ENCODE measurements around the gene TREML4. TPM values are rescaled to one million over a fixed set of nuclear protein-coding genes. Genes with fewer than 3 reads are reported as not detected.
A peak's percentile ranks its signal among the peaks of the same experiment; 100 is the strongest.

The TREML4 gene
- total and polyA plus RNA-seq, 5 experiments from 2014 or later: not detected

DNA sequence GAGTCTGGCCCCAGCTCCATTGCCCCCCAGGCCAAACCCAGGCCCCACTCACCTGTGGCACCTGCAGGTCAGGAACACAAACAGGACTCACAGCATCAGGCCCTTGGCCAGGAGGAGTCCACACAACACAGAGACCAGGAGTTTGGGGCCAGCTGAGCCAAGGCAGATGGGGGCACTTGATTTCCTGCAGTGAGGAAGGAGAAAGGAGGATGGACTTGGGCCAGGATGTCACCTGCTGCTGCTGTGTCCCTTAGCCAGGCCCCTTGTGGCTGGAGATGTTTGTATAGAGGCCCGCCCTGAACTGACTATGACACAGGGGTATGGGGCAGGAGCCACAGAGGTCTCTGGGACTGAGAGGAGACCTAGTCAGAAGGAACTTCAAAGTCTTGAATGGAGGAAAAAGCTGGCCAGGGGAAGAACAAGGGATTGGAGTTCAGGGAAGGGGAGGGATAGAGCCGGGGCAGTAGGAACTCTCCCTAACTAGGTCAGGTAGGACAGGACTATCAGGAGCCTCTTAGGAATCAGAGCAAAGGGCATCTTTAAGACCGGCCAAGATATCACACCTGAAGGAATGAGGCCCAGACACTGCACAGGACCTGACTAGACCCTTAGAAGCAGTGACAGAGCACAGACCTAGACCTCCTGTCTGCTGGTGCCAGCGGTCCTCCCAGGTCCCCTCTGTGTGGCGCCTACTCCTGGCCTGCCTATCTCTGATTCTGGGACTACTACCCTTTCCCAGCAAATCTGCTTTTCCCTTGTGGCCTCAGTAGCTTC, 18.4 kb upstream of the TREML4 start:
- peaks cover 0 to 10% (median 8%) of the 10 kb centered on the region in 3 donors for H3K36me3 Mint-ChIP-seq
- no peak for ATAC-seq
- peaks cover 0 to 11% (median 7%) of the 10 kb centered on the region in 9 donors for H3K9me3 Mint-ChIP-seq
- peak overlapping the region in 5 of 10 donors; percentile 47 to 82 (median 71) for H3K27ac Mint-ChIP-seq
- no peak for DNase-seq
- peaks cover 6 to 39% (median 10%) of the 10 kb centered on the region in 4 donors for H3K4me1 Mint-ChIP-seq
- H3K27me3 Mint-ChIP-seq: no peaks in the 10 kb centered on the region
- POLR2A ChIA-PET: interaction anchor here (1.7 kb wide), 1 partner anchor 9 kb away, joined by 7 read pairs; the partner anchor contains the start of gene TREML2
- no peak overlapping the region for H3K4me3 Mint-ChIP-seq

DNA sequence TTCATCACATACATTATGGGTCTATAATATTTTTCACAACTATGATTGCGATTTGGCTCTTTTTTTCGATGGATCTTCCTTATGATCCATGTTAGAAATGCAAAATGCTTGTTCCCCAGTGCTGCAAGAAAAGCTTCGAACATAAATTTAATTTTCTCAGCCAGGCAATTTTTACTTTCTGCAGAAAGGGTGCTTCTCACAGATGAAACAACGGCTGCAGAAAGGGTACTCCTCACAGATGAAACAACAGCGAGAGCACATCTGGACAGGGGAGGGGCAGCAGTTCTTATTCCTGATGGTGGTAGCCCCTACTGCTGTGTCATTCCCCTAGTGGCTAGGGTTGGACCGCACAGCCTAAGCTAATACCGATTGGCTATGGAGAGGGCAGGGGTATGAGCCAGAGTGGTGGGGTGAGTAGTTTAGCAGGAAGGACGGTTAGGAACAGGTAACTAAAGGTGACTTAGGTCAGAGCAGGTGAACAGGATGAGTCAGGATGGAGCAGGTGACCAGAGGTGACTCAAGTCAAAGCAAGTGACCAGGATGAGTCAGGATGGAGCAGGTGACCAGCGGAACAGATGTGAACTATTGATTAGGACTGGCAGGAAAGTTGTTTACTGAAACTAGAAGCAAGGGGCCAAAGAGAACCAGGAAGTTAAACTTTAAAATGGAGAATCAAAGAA, 13.4 kb upstream of the TREML4 start:
- H3K36me3 Mint-ChIP-seq: peaks cover 0 to 16% (median 8%) of the 10 kb centered on the region in 3 donors
- no peak overlapping the region for H3K4me3 Mint-ChIP-seq
- peaks cover 0 to 18% (median 14%) of the 10 kb centered on the region in 9 donors for H3K9me3 Mint-ChIP-seq
- POLR2A ChIA-PET: no interaction called here
- DNase-seq (no peak), ATAC-seq (no peak)
- H3K27me3 Mint-ChIP-seq: no peaks in the 10 kb centered on the region
- peaks cover 0 to 15% (median 4%) of the 10 kb centered on the region in 4 donors for H3K4me1 Mint-ChIP-seq
- peak overlapping the region in 1 of 10 donors; percentile 44 for H3K27ac Mint-ChIP-seq

DNA sequence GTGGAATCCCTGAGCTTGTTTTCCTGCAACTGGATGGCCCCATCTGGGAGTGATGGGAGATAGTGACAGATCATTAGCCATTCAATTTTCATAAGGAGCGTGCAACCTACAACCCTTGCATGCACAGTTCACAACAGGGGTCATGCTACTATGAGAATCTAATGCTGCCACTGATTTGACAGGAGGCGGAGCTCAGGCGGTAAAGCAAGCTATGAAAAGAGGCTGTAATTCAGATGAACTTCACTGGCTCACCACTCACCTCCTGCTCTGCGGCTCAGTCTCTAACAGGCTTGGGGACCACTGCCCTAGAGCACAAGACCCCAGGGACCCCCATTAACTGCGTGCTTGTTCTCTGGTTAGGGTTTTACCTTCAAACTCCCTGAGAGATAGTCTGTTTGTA, 12.4 kb upstream of the TREML4 start:
- H3K4me3 Mint-ChIP-seq: no peak overlapping the region
- H3K9me3 Mint-ChIP-seq: peaks cover 0 to 23% (median 14%) of the 10 kb centered on the region in 9 donors
- ATAC-seq (no peak), DNase-seq (no peak)
- H3K27me3 Mint-ChIP-seq: no peaks in the 10 kb centered on the region
- POLR2A ChIA-PET: no interaction called here
- H3K4me1 Mint-ChIP-seq: peaks cover 0 to 4% (median 2%) of the 10 kb centered on the region in 4 donors
- H3K36me3 Mint-ChIP-seq: peaks cover 0 to 16% (median 11%) of the 10 kb centered on the region in 3 donors
- H3K27ac Mint-ChIP-seq: no peak overlapping the region

DNA sequence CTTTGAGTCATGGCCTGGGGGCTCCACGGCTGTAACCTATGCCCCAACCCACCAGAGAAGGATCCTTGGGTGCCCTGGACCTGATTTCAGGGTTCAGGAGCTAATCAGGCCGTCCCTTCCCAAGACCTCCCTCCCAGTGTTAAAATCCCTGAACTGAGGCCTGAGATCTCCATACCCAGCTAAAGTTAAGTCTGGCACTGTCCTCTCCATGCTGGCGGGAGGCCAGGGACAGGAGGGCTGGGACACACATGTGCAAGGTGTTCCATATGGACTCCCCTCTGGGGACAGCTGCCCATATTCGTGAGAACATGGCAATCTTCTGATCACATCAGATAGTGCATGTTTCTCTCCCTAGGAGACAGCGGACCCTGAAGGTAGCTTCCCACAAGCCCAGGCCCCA, 11.5 kb upstream of the TREML4 start:
- peak overlapping the region in 1 of 10 donors; percentile 19 for H3K27ac Mint-ChIP-seq
- DNase-seq (no peak), ATAC-seq (no peak)
- peaks cover 0 to 16% (median 11%) of the 10 kb centered on the region in 3 donors for H3K36me3 Mint-ChIP-seq
- peaks cover 0 to 2% (median 1%) of the 10 kb centered on the region in 4 donors for H3K4me1 Mint-ChIP-seq
- no peak overlapping the region for H3K4me3 Mint-ChIP-seq
- peaks cover 0 to 24% (median 15%) of the 10 kb centered on the region in 9 donors for H3K9me3 Mint-ChIP-seq
- no peaks in the 10 kb centered on the region for H3K27me3 Mint-ChIP-seq
- POLR2A ChIA-PET: interaction anchor here (1.2 kb wide), 1 partner anchor 11 kb away, joined by 4 read pairs; no protein-coding TSS in a partner anchor

DNA sequence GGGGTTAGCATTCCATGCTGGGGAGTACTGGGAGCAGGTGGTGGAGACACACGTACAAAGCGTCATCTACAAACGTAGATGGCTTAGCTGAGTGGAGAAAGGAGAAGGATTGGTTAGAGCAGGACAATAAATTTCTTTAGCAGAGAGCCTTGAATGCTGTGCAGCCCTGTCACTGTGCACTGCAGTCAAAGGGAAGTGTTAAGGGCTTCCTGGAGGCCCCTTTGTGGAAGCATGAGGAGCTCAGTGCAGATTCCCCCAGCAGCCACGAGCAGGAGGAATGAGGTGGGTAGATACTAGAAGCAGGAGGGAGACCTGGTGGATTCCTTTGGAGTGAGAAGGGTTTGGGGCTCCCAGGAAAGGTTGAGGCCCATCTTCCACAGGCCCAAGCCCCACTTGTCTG, 6.1 kb upstream of the TREML4 start:
- POLR2A ChIA-PET: no interaction called here
- no peak for ATAC-seq
- peaks cover 0 to 7% (median 4%) of the 10 kb centered on the region in 9 donors for H3K9me3 Mint-ChIP-seq
- no peak overlapping the region for H3K4me3 Mint-ChIP-seq
- H3K27me3 Mint-ChIP-seq: peaks cover 0 to 12% (median 0%) of the 10 kb centered on the region in 5 donors
- H3K36me3 Mint-ChIP-seq: peaks cover 0 to 4% (median 0%) of the 10 kb centered on the region in 3 donors
- H3K4me1 Mint-ChIP-seq: peaks cover 6 to 18% (median 8%) of the 10 kb centered on the region in 4 donors
- H3K27ac Mint-ChIP-seq: peak overlapping the region in 5 of 10 donors; percentile 28 to 84 (median 63)
- DNase-seq: no peak

DNA sequence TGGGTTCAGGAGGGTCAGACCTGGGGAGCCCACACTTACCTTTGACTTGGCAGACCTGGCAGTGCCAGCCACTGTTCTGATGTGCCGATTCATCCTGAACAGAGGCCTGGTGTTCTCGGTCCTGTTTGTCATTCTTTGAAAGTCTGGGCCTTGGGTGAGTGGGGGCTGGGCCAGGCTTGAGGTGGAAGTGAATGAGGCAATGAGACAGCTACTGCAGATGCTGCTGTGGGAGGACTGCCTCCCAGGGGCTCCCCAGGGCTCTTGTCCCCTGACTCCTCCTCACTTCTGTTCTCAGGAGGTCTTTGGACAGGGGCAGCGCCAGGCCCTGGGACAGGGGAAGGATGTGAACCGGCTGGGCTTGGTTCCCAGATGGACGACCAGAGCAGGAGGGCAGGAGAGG, 5.6 kb upstream of the TREML4 start:
- Mint-ChIP-seq H3K27me3 (peaks cover 0 to 12% (median under 1%) of the 10 kb centered on the region in 5 donors), H3K4me3 (no peak overlapping the region), H3K36me3 (peaks cover 0 to 4% (median 0%) of the 10 kb centered on the region in 3 donors), H3K27ac (peak overlapping the region in 3 of 10 donors; percentile 28 to 63 (median 29)), H3K9me3 (peaks cover 0 to 7% (median 4%) of the 10 kb centered on the region in 9 donors), H3K4me1 (peaks cover 6 to 18% (median 8%) of the 10 kb centered on the region in 4 donors)
- no peak for DNase-seq
- POLR2A ChIA-PET: no interaction called here
- no peak for ATAC-seq

DNA sequence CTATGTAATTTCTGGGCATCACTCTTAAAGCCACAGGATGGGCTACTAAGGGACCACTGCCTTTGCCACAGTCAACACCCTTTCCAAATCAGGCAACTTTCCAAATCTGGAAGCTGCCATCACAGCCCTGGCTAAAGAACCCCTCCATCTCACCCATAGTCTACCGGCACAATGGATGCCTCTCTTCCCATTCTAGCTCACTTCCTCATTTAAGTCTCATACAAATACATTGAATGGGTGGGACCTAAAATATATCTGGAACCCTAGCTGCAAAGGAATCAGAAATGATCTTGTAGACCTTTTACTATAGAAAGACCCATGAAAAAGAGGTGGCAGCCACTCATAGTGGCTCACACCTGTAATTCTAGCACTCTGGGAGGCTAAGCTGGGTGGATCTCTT, 3.3 kb upstream of the TREML4 start:
- Mint-ChIP-seq H3K4me3 (no peak overlapping the region), H3K36me3 (peaks cover 0 to 4% (median 0%) of the 10 kb centered on the region in 3 donors), H3K27me3 (peaks cover 2 to 12% (median 3%) of the 10 kb centered on the region in 5 donors), H3K4me1 (peaks cover 8 to 18% (median 10%) of the 10 kb centered on the region in 4 donors), H3K9me3 (peaks cover 0 to 7% (median 4%) of the 10 kb centered on the region in 9 donors), H3K27ac (peak overlapping the region in 2 of 10 donors; percentile 21 to 33)
- POLR2A ChIA-PET: no interaction called here
- no peak for DNase-seq
- ATAC-seq: no peak

DNA sequence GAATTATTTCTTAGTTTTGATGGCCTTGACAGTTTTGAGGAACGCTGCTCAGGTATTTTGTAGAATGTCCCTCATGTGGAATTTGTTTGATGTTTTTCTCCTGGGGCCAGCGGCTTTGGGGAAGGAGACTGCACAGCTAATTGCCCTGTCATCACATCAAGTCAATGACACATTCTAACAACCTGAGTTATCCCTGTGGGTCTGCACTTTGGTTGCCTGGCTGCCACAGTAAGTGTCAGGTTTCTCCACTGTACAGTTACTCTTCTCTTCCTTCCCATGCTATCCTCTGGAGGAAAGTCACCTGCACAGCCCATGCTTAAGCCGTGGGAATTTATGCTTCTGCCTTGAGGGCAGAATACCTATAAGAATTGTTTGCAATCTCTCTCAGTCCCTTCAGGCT, 1.4 kb upstream of the TREML4 start:
- no peak for DNase-seq
- Mint-ChIP-seq H3K36me3 (peaks cover 0 to 1% (median 0%) of the 10 kb centered on the region in 3 donors), H3K27me3 (peaks cover 2 to 12% (median 5%) of the 10 kb centered on the region in 5 donors), H3K4me3 (no peak overlapping the region), H3K27ac (no peak overlapping the region), H3K4me1 (peaks cover 7 to 15% (median 10%) of the 10 kb centered on the region in 4 donors), H3K9me3 (peaks cover 0 to 2% (median 0%) of the 10 kb centered on the region in 9 donors)
- POLR2A ChIA-PET: no interaction called here
- ATAC-seq: no peak

DNA sequence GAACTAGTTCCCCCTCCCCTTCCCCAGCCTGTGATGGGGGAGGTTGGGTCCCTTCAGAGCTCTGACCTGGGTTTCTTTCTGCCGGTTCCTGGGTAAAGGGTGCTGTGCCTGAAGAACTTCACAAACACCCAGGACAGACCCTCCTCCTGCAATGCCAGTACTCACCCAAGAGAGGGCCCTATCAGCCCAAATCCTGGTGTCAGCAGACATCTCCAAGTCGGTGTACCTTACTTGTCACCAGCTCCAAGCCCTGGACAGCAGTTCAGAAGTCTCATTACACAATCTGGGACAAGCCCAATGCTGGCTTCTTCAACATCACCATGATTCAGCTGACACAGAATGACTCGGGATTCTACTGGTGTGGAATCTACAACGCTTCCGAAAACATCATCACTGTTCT, 467 bp downstream of the TREML4 start:
- Mint-ChIP-seq H3K36me3 (peaks cover 0 to 1% (median 0%) of the 10 kb centered on the region in 3 donors), H3K27me3 (peaks cover 2 to 12% (median 5%) of the 10 kb centered on the region in 5 donors), H3K9me3 (no peaks in the 10 kb centered on the region), H3K4me1 (peaks cover 0 to 8% (median 3%) of the 10 kb centered on the region in 4 donors), H3K4me3 (no peak overlapping the region), H3K27ac (no peak overlapping the region)
- DNase-seq (no peak), ATAC-seq (no peak)
- POLR2A ChIA-PET: no interaction called here

DNA sequence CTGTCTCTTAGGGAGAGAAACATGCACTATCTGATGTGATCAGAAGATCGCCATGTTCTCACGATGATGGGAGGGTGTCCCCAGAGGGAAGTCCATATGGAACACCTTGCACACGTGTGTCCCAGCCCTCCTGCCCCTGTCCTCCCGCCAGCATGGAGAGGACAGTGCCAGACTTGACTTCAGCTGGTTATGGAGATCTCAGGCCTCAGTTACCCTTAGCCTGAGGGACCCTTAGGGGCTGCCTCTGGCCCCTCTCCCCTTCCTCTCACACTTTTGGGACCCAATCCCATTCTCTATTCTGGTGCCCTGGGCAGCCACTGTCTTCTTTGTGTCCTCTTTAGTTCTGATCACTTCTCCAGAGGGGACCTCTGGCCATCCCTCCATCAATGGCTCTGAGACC, 1.6 kb downstream of the TREML4 start:
- no peaks in the 10 kb centered on the region for H3K36me3 Mint-ChIP-seq
- no peak overlapping the region for H3K4me3 Mint-ChIP-seq
- ATAC-seq (no peak), DNase-seq (no peak)
- H3K27ac Mint-ChIP-seq: no peak overlapping the region
- peaks cover 0 to 4% (median 1%) of the 10 kb centered on the region in 4 donors for H3K4me1 Mint-ChIP-seq
- POLR2A ChIA-PET: no interaction called here
- H3K9me3 Mint-ChIP-seq: no peaks in the 10 kb centered on the region
- peaks cover 2 to 8% (median 3%) of the 10 kb centered on the region in 5 donors for H3K27me3 Mint-ChIP-seq

DNA sequence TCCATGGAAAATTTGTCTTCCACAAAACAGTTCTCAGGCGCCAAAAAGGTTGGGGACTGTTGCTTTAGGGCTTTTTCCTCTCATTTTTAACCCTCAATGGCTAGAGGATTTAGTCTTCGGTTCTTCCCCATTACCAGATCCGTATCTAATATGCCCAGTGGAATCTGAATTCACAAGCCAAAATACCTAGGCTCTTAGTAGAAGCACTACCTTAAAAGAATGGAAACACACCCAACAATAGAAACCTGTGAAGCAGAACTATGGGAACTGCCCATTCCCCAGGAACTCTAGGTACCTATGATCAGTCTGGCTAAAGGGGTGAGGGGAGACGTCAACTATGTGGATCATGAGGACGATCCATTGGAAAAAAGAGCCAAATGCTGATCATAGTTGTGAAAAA, 3.1 kb downstream of the TREML4 start:
- no peak for DNase-seq
- Mint-ChIP-seq H3K36me3 (no peaks in the 10 kb centered on the region), H3K4me3 (no peak overlapping the region), H3K27ac (no peak overlapping the region), H3K4me1 (peaks cover 0 to 7% (median 6%) of the 10 kb centered on the region in 4 donors), H3K27me3 (peaks cover 0 to 8% (median 3%) of the 10 kb centered on the region in 5 donors), H3K9me3 (no peaks in the 10 kb centered on the region)
- POLR2A ChIA-PET: no interaction called here
- no peak for ATAC-seq

DNA sequence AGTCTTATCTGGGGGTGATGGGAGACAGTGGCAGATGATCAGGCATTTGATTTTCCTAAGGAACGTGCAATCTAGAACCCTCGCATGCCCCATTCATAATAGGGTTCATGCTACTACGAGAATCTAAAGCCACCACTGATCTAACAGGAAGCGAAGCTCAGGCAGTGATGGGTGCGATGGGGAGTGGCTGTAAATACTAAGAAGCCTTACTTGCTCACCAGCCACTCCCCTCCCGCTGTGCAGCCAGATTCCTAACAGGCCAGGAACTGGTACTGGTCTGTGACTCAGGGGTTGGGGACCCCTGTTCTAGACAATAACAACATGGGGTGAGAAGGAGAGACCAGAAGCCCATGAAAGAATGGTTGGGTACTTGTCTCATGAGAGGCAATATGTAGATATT, 4.5 kb downstream of the TREML4 start:
- POLR2A ChIA-PET: no interaction called here
- peaks cover 3 to 10% (median 8%) of the 10 kb centered on the region in 5 donors for H3K27me3 Mint-ChIP-seq
- no peak for DNase-seq
- H3K36me3 Mint-ChIP-seq: no peaks in the 10 kb centered on the region
- H3K27ac Mint-ChIP-seq: peak overlapping the region in 1 of 10 donors; percentile 40
- H3K4me1 Mint-ChIP-seq: peaks cover 0 to 8% (median 6%) of the 10 kb centered on the region in 4 donors
- H3K4me3 Mint-ChIP-seq: no peak overlapping the region
- no peak for ATAC-seq
- H3K9me3 Mint-ChIP-seq: no peaks in the 10 kb centered on the region

DNA sequence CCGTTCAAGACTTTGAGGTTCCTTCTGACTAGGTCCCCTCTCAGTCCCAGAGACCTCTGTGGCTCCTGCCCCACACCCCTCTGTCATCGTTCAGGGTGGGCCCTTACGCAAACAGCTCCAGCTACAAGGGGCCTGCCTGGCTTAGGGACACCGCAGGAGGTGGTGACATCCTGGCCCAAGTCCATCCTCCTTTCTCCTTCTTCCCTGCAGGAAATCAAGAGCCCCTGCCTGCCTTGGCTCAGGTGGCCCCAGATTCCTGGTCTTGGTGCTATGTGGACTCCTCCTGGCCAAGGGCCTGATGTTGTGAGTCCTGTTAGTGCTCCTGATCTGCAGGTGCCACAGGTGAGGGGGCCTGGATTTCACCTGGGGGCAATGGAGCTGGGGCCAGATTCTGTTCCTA, 8.1 kb downstream of the TREML4 start:
- POLR2A ChIA-PET: no interaction called here
- Mint-ChIP-seq H3K4me3 (no peak overlapping the region), H3K36me3 (no peaks in the 10 kb centered on the region), H3K9me3 (no peaks in the 10 kb centered on the region), H3K27me3 (peaks cover 11 to 30% (median 22%) of the 10 kb centered on the region in 5 donors), H3K4me1 (peaks cover 0 to 6% (median 4%) of the 10 kb centered on the region in 4 donors), H3K27ac (peak overlapping the region in 2 of 10 donors; percentile 15 to 41)
- no peak for DNase-seq
- no peak for ATAC-seq

Data from naive thymus-derived CD8-positive, alpha-beta T cell (primary cell).